HG03095 (cell line): ENCODE measurements around the gene PLXNA2.

ENCODE experiments used
- ATAC-seq: cut with Tn5 transposase; IDR thresholded peaks from one replicate; pipeline ENCODE4 v1.9.1; 2021; ENCODE audit warnings: moderate library complexity; ENCODE audit not compliant: unreplicated experiment

Gene PLXNA2

GRCh38 chr1:208006258-208006920, 237.8 kb downstream of the PLXNA2 start:
- ATAC-seq, result no peak

DNA sequence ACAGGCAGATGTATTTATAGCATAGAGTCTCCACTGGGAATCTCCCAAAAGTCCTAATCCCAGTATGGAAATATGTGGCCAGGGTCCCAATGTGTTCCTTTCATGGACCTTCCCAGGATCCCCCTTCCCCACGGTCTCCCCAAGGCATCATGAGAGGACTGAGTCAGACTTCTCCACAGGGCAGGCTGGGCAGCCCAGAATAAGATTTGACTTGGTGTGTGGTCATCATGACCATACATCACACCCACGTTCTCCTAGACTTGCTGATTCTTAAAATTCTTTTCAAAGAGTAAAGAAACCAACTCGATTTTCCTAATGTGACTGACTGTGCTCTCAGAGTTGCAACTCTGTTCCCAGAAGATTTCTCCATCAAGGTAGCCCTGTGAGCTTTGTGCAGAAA, 239.3 kb downstream of the PLXNA2 start:
- no peak for ATAC-seq

GRCh38 chr1:208003241-208003640, 240.9 kb downstream of the PLXNA2 start:
- no peak for ATAC-seq

DNA sequence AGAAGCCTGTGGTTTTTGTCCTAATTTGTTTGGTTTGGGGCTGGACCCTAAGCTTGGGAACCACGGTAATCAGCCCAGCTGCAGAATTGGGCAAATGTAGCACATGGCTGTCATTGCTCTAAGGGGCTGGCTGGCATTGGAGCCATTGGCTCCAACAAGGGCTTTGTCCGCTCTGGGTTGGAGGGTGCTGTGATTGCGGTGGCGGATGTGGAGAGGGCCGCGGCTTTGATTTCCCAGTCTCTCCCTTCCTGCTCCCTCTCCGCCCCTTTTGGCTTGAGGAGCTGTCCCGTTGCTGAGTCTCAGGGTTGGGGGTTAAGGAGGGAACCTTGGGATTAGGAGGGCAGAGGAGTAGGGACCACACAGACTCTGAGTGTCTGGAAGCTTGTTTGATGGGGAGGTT, 241.5 kb downstream of the PLXNA2 start:
- no peak for ATAC-seq

GRCh38 chr1:208002078-208002477, 242.1 kb downstream of the PLXNA2 start:
- ATAC-seq, result no peak

DNA sequence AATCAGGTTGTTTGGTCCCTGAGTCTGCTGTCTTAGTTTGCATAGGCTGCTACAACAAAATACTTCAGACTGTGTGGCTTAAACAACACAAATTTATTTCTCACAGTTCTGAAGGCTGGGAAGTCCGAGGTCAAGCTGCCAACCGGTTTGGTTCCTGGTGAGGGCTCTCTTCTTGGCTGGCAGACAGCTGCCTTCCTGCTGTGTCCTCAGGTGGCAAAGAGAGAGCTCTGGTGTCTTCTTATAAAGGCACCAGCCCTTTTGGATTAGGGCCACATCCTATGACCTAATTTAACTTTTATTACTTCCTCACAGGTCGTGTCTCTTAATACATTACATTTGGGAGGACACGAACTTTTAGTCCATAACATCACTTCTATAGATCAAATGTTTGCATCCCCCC, 243.7 kb downstream of the PLXNA2 start:
- ATAC-seq, result no peak

DNA sequence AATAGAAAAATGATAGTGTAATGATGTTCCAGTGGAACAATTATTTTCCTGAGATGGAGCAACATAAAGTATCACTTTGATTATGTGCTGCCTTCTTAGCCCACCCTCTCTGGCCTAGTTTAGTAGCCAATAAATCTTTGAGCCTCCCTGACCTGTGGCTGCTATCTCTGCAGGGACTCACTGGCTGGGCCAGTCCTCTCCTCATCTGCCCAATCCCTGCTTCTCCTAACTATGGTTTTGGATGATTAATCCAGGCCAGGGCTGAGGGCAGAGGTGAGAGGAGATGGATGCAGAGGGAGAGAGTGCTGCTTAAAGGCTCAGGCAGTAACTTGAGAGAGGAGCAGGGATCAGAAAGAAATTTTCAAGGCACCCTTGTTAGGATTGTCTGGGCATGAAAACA, 244.2 kb downstream of the PLXNA2 start:
- no peak for ATAC-seq

DNA sequence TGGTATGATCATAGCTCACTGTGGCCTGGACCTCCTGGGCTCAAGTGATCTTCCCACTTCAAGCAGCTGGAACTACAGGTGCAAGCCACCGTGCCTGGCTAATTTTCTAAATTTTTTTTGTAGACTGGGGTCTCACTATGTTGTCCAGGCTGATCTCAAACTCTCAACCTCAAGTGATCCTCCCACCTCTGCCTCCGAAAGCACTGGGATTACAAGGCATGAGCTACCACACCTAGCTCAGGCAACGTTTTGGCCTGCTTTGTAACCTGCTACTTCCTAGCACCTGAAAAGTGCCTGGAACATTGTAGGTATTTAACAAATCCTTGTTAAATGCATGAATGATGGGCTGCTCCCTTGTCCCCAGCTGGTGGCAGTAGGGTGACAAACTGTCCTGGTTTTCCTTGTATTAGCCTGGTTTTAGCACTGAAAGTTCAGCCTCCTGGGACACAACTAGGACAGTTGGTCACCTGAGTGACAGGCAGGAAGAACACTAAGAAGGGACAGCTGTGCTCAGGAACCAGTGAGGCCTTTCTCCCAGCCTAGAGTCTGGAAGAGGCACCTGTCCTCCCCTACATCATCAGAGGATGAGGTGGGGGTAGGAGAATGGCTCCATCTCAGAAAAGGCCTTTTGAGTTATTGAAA, 244.8 kb downstream of the PLXNA2 start:
- no peak for ATAC-seq

DNA sequence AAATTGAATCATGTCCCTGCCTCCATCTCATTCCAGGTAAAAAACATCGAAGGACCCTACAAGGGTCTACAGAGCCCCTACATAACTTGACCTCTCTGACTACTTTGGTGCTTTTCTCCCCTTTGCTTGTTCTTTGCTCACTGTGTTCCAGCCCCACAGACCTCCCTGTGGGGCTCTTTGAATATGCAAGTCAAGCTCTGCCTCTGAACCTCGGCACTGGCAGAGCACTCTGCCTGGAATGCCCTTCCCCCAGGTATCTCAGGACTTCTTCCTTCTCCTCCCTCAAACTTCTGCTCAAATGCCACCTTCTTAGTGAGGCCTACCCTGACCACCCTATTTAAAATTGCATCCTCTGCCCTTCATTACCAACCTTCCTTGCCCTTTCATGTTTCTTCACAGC, 245.5 kb downstream of the PLXNA2 start:
- no peak for ATAC-seq

GRCh38 chr1:207997486-207998268, 246.5 kb downstream of the PLXNA2 start:
- ATAC-seq, result no peak

DNA sequence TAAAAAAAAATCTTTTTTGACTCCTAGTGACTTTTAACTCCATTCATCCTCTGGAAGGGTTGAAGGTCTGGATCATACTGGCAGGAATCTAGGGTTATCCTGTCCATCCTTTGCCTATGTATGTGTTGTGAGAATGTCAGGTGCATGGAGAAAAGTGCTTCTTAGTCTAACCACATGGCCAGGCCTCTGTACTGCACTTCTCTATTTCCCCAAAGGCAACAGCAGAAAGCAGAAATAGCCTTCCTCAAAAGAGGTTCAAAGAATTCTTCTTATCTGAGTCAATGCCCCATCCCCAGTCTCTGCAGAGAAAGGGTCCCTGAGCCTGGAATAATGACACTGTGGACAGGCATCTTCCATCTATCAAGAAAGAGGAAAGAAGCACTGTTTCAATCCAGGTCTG, 247.5 kb downstream of the PLXNA2 start:
- ATAC-seq, result no peak

DNA sequence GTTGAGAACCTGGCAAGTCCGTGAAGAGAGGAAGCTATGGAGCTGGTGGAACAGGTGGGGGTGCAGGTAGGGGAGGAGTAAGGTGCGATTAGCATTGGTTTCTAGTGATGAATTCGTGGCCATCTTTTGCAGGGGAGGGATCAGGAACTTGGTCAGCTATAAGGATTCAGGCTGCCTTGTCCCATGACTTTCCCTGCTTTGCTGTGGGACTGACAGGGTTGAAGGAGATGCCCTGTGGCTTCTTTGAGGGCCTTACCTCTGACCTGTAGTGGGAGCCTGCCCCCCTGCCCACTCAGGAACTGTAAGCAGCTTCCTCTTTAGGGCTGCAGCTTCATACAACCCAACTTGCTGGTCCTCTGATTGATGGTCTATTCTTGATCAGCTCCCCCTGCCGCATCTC, 248.6 kb downstream of the PLXNA2 start:
- no peak for ATAC-seq

DNA sequence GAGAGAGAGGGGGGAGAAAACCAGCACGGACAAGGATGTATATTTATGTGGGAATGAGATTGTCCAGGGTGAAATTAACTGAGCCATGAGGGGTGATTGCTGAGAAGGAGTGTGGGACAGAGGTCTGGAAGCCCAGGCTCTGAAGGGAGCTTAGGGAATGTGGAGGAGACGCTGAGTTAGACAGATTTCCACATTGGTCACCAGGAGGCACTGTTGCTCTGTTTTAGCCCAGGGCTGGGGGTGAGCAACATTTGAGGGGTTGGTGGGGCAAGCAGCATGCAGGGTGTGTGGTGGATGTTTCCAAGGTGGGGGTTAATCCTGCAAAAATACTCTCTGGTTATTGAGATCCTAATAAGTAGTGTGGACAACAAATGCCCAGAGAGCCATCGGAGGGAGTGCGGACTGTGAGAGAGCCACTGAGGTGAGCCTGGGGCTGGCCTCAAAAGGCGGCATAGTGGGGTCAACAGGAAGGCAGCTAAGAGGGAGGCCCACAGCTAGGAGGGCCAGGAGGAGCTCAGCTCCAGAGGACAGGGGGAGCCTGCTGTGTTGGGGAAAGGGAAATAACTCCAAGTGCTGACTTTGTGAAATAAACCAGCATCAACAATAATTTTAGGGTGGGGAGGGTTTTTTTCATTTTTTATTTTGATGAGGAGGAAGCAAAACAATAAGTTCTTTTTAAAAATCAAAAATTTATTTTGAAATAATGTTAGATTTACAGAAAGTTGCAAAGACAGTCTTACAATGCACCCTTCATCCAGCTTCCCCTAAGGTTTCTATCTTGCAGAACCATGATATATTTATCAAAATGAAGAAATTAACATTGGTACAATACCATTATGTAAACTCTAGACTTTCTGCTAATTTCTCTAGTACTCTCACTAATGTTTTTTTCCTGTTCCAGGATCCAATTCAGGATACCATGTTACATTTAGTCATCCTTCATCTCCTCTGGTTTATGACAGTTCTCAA, 250.4 kb downstream of the PLXNA2 start:
- ATAC-seq, result no peak

- no peak for ATAC-seq
Measured at GRCh38 chr1:207992677-207993236, 251.4 kb downstream of the PLXNA2 start.

GRCh38 chr1:207991583-207992026, 252.6 kb downstream of the PLXNA2 start:
- no peak for ATAC-seq

- no peak for ATAC-seq
Measured at GRCh38 chr1:207990876-207991582, 253.2 kb downstream of the PLXNA2 start.

- ATAC-seq, result no peak
Measured at GRCh38 chr1:207990455-207990854, 253.7 kb downstream of the PLXNA2 start.

GRCh38 chr1:207988326-207989165, 255.6 kb downstream of the PLXNA2 start:
- ATAC-seq, result no peak

GRCh38 chr1:207987164-207987563, 257.0 kb downstream of the PLXNA2 start:
- ATAC-seq, result no peak
